Adrenal gland (tissue), 12 donors: ENCODE data around the gene HMGCS2. TPM values are rescaled to one million over a fixed set of nuclear protein-coding genes. Genes with fewer than 3 reads are reported as not detected.
"Not testable (repeated sequence)": the region's sequence is repeated elsewhere in the genome, so short reads cannot be mapped to it uniquely, and the experiment has no call there.

Source experiments
- DNase-seq, 7 donors: peaks; one replicate each; pipeline ENCODE4 v3.0.0-alpha.2; 2019 to 2020
- H3K27ac ChIP-seq, 5 donors: fragments of 200-600 bp; sonication (generic) in 4 of 5; 1 replicate in 3 of 5; 2 replicates in 2 of 5; pipeline versions ENCODE4 v1.5.1 to v1.8.0; 2016 to 2020; ENCODE audit warnings: mild to moderate bottlenecking in 1 of 5
- H3K27me3 ChIP-seq: fragments of 200-600 bp; 2 replicates; pipeline ENCODE4 v1.8.0; 2021
- H3K36me3 ChIP-seq, 2 donors: fragments of 200-600 bp; replicated peaks in 1 of 2; 1 replicate in 1 of 2; 2 replicates in 1 of 2; pipeline versions ENCODE4 v1.5.1 to v1.8.0; 2018 to 2022
- H3K4me1 ChIP-seq, 2 donors: fragments of 200-600 bp; replicated peaks in 1 of 2; 1 replicate in 1 of 2; 2 replicates in 1 of 2; pipeline versions ENCODE4 v1.5.1 to v1.8.0; 2018 to 2021
- H3K4me3 ChIP-seq, 4 donors: fragments of 200-600 bp; sonication (generic) in 3 of 4; one replicate each; pipeline ENCODE4 v1.5.1; 2016 to 2018
- H3K9me3 ChIP-seq, 3 donors: fragments of 200-600 bp; sonication (generic) in 1 of 3; replicated peaks in 1 of 3; 1 replicate in 2 of 3; 2 replicates in 1 of 3; pipeline versions ENCODE4 v1.5.1 to v1.8.0; 2016 to 2021
- CTCF ChIP-seq, 6 experiments: fragments of 450-650 bp in 4 of 6; fragments of 200-600 bp in 2 of 6; sonication (generic) in 1 of 6; IDR thresholded peaks; 1 replicate in 5 of 6; 2 replicates in 1 of 6; pipeline versions ENCODE4 v1.5.1 to v1.8.0; 2016 to 2021; ENCODE audit warnings: antibody characterized with exemption in 6 of 6, mild to moderate bottlenecking in 2 of 6, moderate library complexity in 1 of 6
- POLR2A ChIP-seq, 2 donors: fragments of 450-650 bp; IDR thresholded peaks; one replicate each; pipeline ENCODE4 v1.6.1; 2017; ENCODE audit warnings: antibody characterized with exemption in 2 of 2, mild to moderate bottlenecking in 2 of 2, moderate library complexity in 1 of 2
- WGBS, 4 donors: extraction: QIAGEN DNeasy Blood & Tissue Kit in 2 of 4; methylation state at CpG; one replicate each; pipeline versions ENCODE4 v1.1.5 to v1.1.7; 2013 to 2017; 5-methylcytosine and 5-hydroxymethylcytosine counted together
- intact Hi-C, 2 donors: fragments of 100-400 bp; cut with DNase I; formaldehyde crosslinking; loops; one replicate each; pipeline versions ENCODE4 v1.14.1 to v1.15.0; 2022 to 2023
- polyA plus RNA-seq, 3 donors: library from polyadenylated mRNA; stranded (reverse); fragments of 200-250 nt in 2 of 3; fragments of 350-450 nt in 1 of 3; fragmentation: Illumina TruSeq in 1 of 3; extraction: RNeasy Lipid Tissue Mini Kit (QIAGEN cat#74804) in 1 of 3; gene quantifications; one replicate each; pipeline ENCODE4 v1.2.3, GENCODE V29; 2013 to 2014
- total RNA-seq, 9 donors: library from RNA; depleted of rRNA in 4 of 9; stranded (reverse); fragments of >200 nt in 4 of 9; fragments of 120-200 nt in 1 of 9; fragmentation: NEBNext Ultra II Directional in 1 of 9; extraction: Animal tissue kit (Norgen Biotek cat#: 25700) in 1 of 9; gene quantifications; one replicate each; pipeline versions ENCODE4 v1.1.0 to v1.2.4, GENCODE V29; 2013 to 2023
- donor health status: healthy with polysubstance abuse.
- donor health status: Bipolar disorder and iron deficiency.
- donor health status: DM: yes; HTN: yes; CAD: no.
- donor health status: DM: no; HTN: no; CAD: no.
- donor health status: DM: no; HTN: no; CAD: no.
- donor health status: DM: yes; HTN: yes; CAD: no.

The HMGCS2 gene
- total and polyA plus RNA-seq, 12 donors, result 0.30 to 0.68 (median 0.34) TPM; not detected in 5

DNA sequence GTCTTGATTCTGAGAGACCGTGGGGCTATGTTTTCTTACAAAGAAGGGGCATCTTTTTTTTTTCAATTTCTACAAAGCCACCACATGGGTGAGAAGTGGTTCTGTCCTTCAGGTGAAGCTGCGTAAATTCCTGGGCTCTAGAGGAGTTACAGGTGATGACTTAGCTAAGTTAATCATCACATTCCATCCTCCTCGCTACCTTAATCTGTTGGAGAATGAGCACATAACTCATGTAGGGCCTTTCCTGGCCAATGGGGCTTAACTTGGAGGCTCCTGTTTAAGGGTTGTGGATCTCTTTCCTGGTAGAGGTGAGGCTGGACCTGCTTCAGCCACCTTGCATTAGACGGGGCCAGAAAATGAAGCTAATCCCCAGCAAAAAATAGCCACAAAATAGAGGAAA, 22.7 kb upstream of the HMGCS2 start:
- intact Hi-C loops, result no loop called here
- 87 to 96% (median 90%) methylated on average over 4 of the region's 4 CpGs for WGBS, 4 donors

DNA sequence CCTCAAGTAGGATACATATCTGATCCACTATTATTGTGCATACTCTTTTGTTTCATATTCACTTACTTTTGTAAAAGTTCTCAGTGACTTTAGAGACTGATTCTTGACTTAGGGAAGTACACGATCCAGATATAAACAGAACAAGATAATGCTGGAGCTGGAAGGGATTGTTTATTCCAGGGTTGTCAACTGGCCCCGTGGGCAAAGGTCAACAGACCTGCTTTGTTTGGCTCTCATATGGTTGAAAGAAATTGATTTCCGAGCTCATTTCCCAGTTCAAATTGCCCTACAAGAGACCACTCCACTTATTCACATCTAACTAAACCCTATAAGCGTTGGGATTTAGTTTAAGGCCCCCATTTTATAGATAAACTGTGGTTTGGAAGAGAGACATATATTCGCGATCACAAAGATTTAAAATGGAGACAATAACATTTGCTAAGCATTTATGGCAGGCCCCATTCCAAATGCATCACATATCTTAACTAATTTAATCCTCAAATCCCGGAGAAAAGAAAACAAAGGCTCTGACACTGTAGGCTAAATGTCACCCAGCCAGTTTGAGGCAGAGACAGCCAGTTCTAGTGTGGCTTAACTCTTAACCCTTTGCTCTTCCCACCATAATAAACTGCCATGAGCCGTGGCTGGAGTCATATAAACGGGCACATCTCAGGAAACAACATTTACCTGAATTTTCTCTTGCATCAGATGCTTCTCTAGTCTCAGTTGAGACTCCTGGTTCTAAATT, 21.9 kb upstream of the HMGCS2 start:
- Histone ChIP-seq H3K4me1 (no peaks in the 10 kb centered on the region), H3K36me3 (no peaks in the 10 kb centered on the region)
- 66 to 71% (median 67%) methylated on average over 9 of the region's 9 CpGs for WGBS, 4 donors

More for the DNA sequence above, 22.7 kb upstream of the HMGCS2 start:
- Histone ChIP-seq H3K27me3 (no peaks in the 10 kb centered on the region), H3K4me1 (no peaks in the 10 kb centered on the region), H3K4me3 (no peak overlapping the region), H3K36me3 (no peaks in the 10 kb centered on the region), H3K9me3 (no peaks in the 10 kb centered on the region), H3K27ac (no peak overlapping the region)
- no peak for TF ChIP-seq POLR2A (IDR thresholded peaks at IDR 0.05)
- TF ChIP-seq CTCF (IDR thresholded peaks at IDR 0.05), result no peak
- DNase-seq, result no peak

DNA sequence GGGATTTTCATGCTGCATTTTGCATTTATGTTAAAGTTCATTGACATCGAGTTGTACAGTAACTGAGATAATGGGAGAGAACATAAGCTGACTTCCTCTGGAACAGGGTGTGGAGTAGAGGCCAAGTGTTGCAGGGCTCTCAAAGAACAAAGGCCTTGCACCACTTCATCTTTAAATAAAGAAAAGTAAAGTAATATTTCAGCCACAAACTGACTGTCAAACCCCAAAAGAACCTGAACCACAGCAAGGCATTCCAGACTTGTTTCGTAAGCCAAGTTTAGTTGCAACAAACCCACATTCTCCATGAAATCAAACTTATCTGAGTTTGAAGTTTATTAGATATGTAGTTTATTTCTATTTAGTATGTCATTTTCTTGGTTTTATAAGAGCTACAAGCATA, 19.1 kb upstream of the HMGCS2 start:
- no peak for TF ChIP-seq POLR2A (IDR thresholded peaks at IDR 0.05)
- Histone ChIP-seq H3K9me3 (no peaks in the 10 kb centered on the region), H3K27ac (no peak overlapping the region), H3K36me3 (no peaks in the 10 kb centered on the region), H3K27me3 (no peaks in the 10 kb centered on the region), H3K4me1 (no peaks in the 10 kb centered on the region), H3K4me3 (no peak overlapping the region)
- no peak for DNase-seq
- 47 to 78% (median 62%) methylated on average over 2 of the region's 2 CpGs for WGBS, 4 donors
- intact Hi-C loops, result no loop called here

More for the DNA sequence above, 21.9 kb upstream of the HMGCS2 start:
- Histone ChIP-seq H3K9me3 (no peaks in the 10 kb centered on the region), H3K27me3 (no peaks in the 10 kb centered on the region), H3K4me3 (no peak overlapping the region), H3K27ac (no peak overlapping the region)
- no peak for DNase-seq
- TF ChIP-seq CTCF (IDR thresholded peaks at IDR 0.05), result no peak
- no peak for TF ChIP-seq POLR2A (IDR thresholded peaks at IDR 0.05)
- intact Hi-C loops, result no loop called here

GRCh38 chr1:119786473-119787050, 17.9 kb upstream of the HMGCS2 start:
- H3K27me3 ChIP-seq, H3K9me3 ChIP-seq, H3K4me3 ChIP-seq, intact Hi-C loops, H3K4me1 ChIP-seq, H3K27ac ChIP-seq, H3K36me3 ChIP-seq, DNase-seq: not testable (repeated sequence)
- 68 to 75% (median 72%) methylated on average over 4 of the region's 4 CpGs for WGBS, 4 donors

- DNase-seq, H3K27ac ChIP-seq, H3K9me3 ChIP-seq, H3K27me3 ChIP-seq, H3K4me1 ChIP-seq, H3K36me3 ChIP-seq, H3K4me3 ChIP-seq, intact Hi-C loops: not testable (repeated sequence)
- 81 to 84% (median 82%) methylated on average over 7 of the region's 7 CpGs for WGBS, 4 donors
Measured at GRCh38 chr1:119786046-119786445, 17.3 kb upstream of the HMGCS2 start.
